ENCODE data around the gene AFAP1L2. TPM values are rescaled to one million over a fixed set of nuclear protein-coding genes. Genes with fewer than 3 reads are reported as not detected.

The AFAP1L2 gene
- polyA plus RNA-seq, 3 donors = 3.6 to 11.0 (median 6.7) TPM

DNA sequence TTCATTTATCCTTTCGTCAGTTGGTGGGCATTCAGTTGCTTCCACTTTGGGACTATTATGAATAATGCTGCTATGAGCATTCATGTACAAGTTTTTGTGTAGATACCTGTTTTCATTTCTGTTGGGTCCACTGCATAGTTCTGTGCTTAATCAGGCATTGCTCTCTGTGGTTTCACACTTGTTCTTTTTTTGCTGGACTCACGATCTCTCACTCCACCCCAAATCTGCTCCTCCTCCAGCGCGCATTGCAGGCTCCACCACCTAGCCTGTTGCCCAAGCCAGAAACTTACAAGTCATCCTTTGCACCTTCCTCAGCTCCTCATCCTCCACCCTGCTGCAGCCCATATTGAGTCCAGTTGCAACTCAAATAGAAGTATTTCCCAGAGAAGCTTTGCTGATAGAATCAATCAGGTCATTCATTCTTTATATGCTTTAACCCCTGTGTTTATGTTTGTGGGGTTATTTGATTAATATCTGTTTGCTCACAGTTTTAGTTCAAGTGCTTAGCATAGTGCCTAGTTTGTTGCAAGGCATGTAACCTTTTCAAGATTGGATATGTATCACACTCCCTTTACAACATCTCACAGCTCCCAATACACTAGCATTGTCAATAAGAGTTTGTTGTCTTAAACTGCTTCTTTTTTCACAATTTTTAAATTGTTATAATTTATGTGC lies 16.6 kb upstream of the AFAP1L2 start:
- no peak overlapping the region for H3K27ac ChIP-seq (ENCODE audit: low read depth, low read length)
- 87 to 88% (median 88%) methylated on average over 4 of the region's 4 CpGs for WGBS, 3 donors

DNA sequence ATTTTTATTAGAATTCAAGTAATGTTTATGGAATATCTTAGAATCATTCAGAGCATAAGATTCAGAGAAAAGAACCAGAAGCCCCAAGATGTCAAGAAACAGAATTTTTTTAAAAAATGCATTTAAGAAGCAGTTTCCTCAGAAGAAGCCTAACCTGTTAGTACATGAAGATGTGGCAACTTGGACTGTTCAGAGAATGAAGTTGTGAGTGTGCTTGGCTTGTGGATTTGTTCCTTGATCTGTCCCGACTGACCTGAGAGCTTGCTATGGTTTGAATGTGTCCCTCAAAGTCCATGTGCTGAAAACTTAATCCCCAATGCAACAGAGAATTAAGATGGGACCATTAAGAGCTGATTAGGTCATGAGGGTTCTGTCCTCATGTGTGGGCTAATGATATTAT lies 13.8 kb upstream of the AFAP1L2 start:
- WGBS, 3 donors = 91 to 96% (median 96%) methylated on average over 1 of the region's 1 CpG
- H3K27ac ChIP-seq (ENCODE audit: low read depth, low read length) = no peak overlapping the region

GRCh38 chr10:114412907-114413797 lies 8.8 kb upstream of the AFAP1L2 start:
- WGBS, 3 donors = 16 to 28% (median 20%) methylated on average over 9 of the region's 9 CpGs

DNA sequence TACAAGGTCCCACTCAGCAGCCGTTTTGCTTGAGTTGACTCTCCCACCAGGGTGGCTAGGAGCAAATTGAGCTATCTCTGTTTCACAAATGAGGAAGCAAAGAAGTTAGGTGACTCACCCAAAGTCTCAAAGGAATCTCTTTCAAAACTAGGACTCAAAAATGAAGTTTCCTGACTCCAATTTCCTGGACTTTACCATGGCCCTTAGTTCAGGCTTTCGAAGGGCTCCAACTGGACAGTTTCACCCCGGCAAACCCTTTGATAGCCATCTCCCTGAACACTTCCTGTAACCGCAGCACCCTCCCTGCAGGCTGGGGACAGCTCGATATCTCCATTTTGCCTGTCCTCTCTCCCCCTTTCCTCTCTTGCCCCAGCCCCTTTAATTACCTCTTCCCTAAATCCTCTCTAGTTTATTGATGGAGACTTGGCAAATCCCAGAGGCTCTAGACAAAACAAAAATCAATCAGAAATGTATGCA lies 4.7 kb upstream of the AFAP1L2 start:
- no peak overlapping the region for H3K27ac ChIP-seq (ENCODE audit: low read depth, low read length)
- WGBS, 3 donors = 52 to 75% (median 61%) methylated on average over 5 of the region's 5 CpGs

More at GRCh38 chr10:114412907-114413797, 8.8 kb upstream of the AFAP1L2 start:
- no peak overlapping the region for H3K27ac ChIP-seq (ENCODE audit: low read depth, low read length)

DNA sequence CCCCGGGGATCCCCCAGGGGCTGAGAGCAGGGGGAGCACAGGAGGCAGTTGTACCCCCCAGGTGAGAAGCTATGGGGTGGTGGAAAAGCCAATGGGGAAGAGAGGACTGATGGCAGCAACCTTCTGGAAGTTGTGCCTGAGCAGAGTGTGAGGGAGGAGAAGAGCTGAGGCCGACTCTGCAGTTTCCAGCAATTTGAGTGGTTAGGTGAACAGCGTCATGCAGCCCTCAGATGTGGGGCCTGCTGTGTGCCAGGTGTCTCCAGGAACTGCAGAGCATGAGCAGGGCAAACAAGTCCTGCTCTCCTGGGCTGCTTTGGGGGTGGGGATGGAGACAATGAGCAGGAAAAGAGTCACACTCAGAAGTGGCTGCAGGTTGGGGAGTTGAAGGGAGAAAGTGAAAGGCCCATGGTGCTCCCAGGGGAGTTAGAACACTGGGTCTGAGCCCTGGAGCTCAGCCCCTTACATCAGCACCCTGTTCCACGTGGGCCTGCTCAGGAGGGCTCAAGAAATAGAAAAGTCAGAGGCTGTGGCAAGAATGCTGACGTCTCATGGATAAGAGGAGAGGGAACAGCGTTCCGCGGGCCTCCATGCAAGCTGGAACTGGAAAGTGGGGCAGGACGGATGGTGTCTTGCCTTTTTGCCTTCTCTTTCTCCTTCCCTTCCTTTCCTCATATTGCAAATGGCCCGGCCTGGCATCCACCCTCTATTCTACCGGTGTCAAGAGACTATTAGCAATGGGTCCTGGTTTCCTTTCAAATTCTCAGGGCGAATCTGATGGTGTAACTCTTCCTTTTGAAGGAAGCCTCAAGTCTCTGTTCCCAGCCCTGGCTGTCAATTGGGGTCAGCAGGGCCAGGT lies 4.0 kb upstream of the AFAP1L2 start:
- no peak overlapping the region for H3K27ac ChIP-seq (ENCODE audit: low read depth, low read length)
- 84 to 85% (median 84%) methylated on average over 12 of the region's 12 CpGs for WGBS, 3 donors

DNA sequence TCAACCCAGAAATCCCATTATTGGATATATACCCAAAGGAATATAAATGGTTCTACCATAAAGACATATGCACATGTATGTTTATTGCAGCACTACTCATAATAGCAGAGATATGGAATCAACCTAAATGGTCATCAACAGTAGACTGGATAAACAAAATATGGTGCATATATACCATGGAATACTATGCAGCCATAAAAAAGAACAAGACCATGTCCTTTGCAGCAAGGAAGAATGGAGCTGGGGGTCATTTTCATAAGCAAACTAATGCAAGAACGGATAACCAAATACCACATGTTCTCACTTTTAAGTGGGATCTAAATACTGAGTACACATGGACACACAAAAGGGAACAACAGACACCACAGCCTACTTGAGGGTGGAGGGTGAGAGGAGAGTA lies 2.2 kb upstream of the AFAP1L2 start:
- WGBS, 3 donors = 90 to 100% (median 91%) methylated on average over 1 of the region's 1 CpG
- no peak overlapping the region for H3K27ac ChIP-seq (ENCODE audit: low read depth, low read length)

GRCh38 chr10:114405011-114405350 lies 679 bp upstream of the AFAP1L2 start:
- H3K27ac ChIP-seq (ENCODE audit: low read depth, low read length) = no peak overlapping the region
- 23 to 44% (median 41%) methylated on average over 16 of the region's 16 CpGs for WGBS, 3 donors

DNA sequence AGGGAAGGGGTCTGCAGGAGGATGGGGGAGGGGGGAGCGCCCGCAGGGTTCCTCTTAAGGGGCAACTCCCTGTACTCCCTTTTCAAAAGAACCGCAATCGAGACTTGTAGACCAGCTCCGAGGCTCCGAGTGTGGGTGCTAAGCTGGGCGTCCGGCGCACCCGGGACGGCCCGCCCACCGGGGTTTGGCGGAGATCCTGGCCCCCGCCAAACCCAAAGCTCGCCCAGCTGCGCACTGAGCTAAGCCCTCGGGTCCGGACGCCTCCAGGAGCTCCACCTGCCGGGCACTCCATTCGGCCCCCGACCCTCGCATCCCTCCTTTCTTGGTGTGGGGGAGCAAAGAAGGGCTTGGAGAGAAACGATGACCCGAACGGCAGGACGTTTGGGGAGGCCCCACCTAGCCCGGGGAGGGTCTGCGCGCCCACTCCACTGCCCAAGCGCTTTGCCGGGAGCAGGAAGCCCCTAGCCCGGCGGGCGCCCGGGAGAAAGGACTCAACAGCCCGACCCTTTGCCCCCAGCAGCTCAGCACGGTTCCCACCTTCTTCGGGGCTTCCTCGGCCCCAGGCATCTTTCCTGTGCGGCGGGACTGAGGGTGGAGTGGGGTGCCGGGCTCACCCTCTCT lies 651 bp downstream of the AFAP1L2 start:
- H3K27ac ChIP-seq (ENCODE audit: low read depth, low read length) = no peak overlapping the region
- 1% methylated on average over 39 to 44 of the region's 44 CpGs for WGBS, 3 donors

DNA sequence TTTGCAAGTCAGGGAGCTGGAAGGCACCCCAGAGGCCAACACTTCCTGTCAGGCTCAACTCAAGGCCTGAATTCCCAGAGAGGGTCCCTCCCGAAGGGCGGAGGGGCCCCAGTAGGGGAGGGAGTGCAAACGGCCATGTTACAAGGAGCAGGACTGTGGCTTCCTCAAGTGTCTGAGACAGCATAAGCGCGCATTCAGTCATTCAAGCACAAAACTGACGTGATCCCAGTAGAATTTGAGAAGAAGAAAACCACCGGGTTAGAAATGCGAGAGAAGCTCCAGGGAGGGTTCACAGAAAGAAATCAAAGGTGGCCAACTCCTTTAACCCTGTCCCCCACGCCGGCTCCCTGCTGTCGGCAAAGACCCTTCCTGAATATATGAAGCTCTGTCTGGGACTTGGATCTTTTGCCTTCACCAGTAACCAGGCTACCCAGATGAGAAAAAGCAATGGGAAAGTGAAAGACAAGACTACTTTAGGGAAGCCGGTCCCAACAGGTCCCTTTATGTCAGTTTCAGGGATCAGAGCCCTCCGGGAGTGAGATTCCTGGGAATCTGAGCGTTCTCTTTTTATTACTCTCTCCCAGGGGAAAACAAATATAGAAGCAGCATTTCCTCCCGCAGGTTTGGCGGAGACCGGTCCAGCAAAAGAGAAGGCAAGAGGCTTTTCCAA lies 1.3 kb downstream of the AFAP1L2 start:
- WGBS, 3 donors = 11 to 43% (median 19%) methylated on average over 17 of the region's 17 CpGs
- H3K27ac ChIP-seq (ENCODE audit: low read depth, low read length) = no peak overlapping the region

- H3K27ac ChIP-seq (ENCODE audit: low read depth, low read length) = no peak overlapping the region
- 53 to 83% (median 66%) methylated on average over 2 of the region's 2 CpGs for WGBS, 3 donors
Observed at GRCh38 chr10:114402233-114402632, 2.1 kb downstream of the AFAP1L2 start.

DNA sequence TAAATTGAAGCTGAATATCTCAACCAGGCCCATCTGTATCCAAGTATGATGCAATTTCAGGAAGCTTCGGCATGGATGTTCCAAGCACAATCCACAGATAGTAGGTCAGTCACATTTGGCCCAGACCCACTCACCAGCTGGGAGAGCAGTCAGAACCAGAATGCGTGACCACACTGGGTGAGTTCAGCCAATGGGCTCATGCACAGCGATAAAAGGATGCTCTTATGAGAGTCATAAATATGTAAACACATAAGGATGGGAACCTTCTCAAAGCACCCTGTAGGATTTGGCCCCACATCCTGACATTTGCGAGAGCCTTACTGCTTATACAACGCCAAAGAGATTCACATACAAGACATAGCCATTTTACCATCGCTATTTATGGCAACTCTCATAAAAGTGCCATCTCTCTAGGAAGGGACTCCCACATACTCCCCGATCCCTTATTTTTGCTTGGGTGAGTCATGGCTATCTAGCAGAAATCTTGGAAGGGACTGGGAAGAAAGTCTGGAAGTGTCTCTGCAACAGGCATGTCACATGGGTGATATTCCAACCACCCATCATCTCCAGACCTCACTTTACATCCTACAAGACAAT lies 3.0 kb downstream of the AFAP1L2 start:
- no peak overlapping the region for H3K27ac ChIP-seq (ENCODE audit: low read depth, low read length)
- WGBS, 3 donors = 57 to 79% (median 60%) methylated on average over 7 of the region's 7 CpGs

DNA sequence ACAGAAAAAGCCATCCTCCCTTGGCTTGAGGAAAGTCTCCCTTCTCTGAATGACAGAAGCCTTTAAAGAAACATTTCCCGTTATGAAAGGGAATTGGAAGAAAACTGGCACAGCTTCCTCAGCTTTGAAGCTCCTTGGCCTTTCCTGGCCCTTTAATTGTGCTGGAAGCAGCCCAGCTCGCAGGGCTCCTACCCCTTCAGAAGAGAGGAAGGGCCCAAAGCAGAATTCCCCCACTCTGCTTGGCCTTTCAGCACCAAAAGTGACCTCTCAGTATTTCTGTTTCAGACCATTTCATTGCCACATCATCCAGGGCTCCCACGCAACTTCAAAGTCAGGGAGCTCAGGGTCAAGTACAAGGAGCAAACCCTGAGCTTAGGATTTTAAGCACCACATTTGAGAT lies 4.2 kb downstream of the AFAP1L2 start:
- no peak overlapping the region for H3K27ac ChIP-seq (ENCODE audit: low read depth, low read length)
- WGBS, 3 donors = 34 to 46% (median 35%) methylated on average over 3 of the region's 3 CpGs

DNA sequence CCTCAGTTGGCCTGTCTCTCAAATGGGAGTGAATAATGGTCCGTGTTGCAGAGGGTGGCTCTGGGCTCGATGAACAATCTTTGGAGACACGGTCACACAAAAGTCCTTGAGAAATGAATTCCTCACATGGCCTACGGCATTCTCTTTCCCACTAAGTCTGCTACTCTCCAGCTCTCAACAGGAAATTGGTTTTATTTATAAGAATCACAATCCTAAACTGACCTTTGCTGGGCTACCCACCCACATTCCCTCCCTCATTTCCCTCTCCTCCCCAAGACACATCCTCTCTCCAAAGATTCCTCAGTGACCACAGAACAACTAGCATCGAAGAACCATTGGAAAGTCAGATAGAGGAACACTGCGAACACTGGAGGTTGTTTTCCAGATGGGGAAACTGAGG lies 4.7 kb downstream of the AFAP1L2 start:
- H3K27ac ChIP-seq (ENCODE audit: low read depth, low read length) = no peak overlapping the region
- WGBS, 3 donors = 68 to 78% (median 77%) methylated on average over 6 of the region's 6 CpGs

DNA sequence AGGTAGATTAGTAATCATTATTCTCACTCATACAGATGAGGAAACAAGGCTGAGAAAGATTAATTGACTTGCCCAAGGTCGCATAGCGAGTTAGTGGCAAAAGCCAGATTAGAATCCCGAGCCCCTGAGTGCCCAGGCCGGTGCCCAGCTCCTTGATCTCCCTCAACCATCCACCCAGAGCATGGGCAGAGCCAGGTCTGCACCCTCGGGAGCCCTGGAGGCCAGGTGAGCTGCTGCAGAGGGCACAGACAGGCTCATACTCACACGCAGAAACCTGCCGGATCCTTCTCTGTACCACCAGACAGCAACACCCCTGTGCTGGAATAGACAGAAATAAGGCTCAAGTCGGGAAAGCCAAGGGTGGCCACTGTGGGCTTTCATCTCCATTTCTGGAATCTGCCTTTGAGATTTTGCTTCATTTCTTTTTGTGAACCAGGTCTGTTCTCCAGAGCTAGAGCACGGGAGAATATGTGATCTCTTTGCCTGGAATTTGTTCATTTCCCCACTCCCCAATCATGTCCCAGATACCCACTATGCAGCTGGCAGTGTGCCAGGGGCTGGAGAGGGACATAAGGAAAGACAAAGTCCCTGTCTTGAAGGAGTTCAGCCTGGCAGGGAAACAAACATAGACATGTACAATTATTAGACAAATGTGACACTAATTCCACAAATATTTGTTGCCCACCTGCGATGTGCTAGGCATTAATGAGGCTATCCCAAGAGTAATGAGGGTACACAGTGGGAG lies 5.5 kb downstream of the AFAP1L2 start:
- H3K27ac ChIP-seq (ENCODE audit: low read depth, low read length) = no peak overlapping the region
- 75 to 84% (median 83%) methylated on average over 10 of the region's 10 CpGs for WGBS, 3 donors

DNA sequence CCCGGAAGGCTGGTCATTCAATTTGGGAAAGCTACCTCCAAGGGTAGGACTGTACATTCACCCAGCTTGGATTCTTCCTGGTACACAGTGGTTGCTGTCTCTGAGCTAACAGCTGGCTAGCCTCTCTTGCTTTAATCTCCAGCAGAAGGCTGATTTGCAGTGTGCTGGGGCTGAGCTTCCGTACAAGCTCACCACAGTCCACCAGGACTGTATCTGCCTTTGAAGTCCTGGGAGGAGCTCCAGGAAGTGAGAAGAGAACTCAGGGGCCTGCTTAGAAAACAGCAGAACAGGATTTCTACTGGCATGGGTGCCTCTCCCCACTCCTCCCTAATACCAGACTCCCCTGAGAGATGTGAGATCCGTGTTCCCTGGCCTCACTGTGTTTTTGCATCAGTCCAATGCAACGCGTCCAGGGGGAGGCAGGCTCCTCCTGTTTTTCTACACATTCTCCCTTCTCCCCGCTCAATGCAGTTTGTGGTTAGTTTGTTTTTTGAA lies 6.6 kb downstream of the AFAP1L2 start:
- 47 to 73% (median 52%) methylated on average over 6 of the region's 6 CpGs for WGBS, 3 donors
- H3K27ac ChIP-seq (ENCODE audit: low read depth, low read length) = no peak overlapping the region

DNA sequence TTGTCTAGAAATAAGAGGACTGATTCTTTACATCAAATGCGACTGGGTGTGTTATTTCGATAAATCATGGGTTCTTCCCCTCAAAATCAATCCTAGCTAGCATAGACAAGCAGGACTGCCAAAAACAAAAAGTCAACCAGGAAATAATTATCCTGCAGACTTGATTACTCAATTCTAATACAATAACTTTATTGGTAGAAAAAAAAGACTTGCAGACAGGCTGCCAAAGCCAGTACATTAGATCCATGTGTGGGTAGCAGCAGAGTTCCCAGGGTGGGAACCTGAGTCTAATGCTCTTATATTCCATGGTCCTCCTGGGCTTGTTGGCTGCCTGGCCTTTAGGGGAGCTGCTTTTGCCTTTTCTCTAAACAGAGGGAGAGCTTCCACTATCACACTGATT lies 7.8 kb downstream of the AFAP1L2 start:
- WGBS, 3 donors = 76 to 89% (median 81%) methylated on average over 2 of the region's 2 CpGs
- H3K27ac ChIP-seq (ENCODE audit: low read depth, low read length) = no peak overlapping the region

All from adipose tissue (tissue), 3 donors.